ENCODE results near the gene CACNA2D3.

DNA sequence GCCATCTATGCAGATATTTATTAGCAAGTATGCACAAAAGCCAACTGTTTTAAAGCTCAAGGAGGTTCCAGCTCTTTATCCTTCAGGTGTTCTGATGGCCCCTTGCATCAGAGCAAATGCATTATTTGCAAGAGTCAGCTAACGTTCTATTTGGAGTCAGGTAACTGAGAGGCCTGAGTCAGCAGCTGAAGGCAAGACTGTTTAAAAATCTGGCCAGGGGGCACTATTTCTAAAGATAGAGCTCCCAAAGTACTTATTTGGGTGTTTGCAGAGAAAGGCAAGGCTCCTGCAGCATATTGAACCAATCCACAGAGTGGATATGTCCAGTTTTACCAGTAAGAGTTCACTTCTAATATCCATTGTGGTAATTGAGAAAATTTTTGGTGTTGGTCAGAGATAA, 659.4 kb downstream of the CACNA2D3 start:
- TF ChIP-seq POLR2AphosphoS5 (IDR thresholded peaks at IDR 0.05), result no peak
- no peak for TF ChIP-seq CTCF (IDR thresholded peaks at IDR 0.05)
